ENCODE data around the gene GNAL.

GNAL gene

DNA sequence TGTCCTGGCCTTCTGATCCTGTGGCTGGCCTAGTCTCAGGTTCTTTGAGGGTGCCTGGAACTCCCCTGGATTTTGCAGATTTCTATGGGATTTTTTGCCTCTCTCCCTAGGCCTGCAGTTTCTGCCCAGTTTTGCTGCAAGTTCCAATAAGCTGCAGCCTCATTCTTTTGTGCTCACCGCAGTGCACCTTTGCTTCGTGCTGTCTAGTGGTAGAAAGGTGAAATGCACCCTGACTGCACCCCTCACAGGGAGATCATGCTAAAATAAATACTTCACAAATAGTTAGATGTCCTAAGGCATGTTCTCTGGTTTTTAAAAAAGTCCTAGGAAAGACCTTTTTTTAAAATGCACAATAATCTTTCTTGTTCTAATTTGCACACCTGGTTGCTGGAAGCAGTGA, 72.5 kb downstream of the GNAL start:
- DNase-seq: no peak

DNA sequence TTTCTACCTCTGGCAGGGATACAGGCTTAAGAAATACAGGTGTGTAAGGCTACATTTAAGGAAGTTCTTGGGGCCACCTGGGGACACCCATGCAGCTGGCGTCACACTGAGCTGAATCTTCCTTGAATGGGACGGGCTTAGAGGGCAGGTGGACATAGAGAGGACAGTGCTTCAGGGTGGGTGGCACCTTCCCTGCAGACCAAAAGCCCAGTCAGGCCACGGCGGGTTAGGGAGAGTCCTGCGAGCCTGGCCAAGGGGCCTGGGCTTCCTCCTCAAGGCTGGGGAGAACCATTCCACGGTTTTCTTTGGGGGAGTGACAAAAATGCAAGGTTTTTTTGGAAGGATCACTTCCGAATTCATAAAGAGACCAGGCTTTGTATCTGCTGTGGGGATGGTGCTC, 73.4 kb downstream of the GNAL start:
- no peak for DNase-seq

DNA sequence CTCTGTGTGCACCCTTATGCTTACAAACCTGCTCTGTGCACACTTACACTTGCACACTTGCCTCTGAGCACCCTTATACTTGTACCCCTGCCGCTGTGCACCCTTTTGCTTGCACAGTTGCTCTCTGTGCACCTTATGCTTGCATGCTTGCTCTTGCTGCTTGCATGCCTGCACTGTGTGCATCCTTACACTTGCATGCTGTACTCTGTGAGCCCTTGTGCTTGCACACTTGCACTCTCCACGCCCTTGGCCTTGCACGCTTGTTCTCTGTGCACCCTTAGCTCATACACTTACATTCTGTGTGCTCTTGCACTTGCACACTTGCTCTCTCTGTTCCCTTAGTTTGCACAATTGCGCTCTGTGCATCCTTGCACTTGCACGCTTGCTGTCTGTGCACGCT, 78.3 kb downstream of the GNAL start:
- DNase-seq: no peak

DNA sequence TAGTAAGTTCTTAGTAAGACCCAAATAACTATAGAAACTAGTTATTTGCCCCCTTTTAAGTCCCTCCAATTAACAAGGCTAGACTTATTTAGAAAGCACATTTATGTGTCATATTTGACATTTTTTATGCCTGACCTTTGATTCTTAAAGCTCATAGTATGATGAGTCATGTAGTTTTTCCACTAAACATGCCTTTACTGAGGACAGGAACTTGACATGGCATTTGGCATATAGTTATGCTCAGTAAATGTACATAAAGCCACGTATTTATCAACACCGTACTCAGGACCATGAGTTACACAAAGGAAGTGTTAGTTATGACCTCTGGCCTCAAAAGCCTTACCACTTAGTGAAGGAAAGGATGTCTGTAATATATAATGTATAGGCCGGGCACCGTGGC, 78.9 kb downstream of the GNAL start:
- no peak for DNase-seq

DNA sequence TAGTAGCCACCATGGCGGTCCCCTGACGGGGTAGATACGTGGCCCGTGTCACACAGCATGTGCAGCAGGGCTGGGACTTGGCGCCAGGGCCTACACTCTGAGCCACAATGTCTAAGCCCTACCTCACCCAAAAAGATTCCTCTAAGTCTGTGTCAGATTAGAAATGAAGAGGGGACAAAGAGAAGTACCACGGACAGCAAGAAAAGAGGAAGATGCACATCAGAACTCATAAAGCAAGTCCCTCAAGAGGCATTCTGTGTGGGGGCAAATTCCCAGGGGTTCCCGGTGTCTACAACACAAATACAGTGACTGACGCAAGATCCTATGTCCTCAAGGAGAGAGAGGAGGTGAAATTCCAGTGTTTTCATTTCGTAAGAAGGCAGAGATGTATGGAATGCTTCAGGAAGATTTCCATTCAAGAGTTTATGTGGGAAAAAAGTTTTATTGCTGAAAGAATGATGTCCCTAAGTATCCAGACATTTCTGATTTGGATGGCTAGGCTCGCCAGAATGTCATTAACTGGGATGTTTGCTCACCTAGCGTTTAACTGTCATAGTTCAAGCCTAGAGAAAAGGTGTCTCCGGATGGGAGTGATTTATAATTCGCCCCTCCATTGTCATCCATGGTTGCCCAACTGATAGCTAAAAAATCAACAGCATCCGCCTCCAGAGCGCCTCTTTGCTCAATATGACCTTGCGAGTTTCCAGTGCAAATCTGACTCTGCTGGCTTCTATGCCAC, 86.5 kb downstream of the GNAL start:
- DNase-seq: no peak

DNA sequence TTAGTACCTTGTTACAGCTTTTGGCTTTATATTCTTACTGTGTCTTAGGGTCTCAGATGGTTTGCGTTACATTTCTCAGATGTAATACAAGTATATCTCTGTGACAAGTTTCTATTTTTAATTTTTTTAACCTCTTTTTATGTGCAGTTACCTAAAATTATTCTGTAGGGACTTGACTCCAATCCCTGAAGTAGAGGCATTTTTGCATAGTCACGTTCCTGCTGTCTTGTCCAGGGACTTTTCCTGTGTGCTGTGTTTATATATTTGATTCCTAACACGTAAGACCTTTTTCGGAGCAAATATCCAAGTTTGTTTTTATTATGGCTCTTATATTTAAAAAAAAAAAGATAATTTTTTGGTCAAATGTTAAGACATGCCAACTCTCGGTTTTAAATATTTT, 91.0 kb downstream of the GNAL start:
- no peak for DNase-seq

DNA sequence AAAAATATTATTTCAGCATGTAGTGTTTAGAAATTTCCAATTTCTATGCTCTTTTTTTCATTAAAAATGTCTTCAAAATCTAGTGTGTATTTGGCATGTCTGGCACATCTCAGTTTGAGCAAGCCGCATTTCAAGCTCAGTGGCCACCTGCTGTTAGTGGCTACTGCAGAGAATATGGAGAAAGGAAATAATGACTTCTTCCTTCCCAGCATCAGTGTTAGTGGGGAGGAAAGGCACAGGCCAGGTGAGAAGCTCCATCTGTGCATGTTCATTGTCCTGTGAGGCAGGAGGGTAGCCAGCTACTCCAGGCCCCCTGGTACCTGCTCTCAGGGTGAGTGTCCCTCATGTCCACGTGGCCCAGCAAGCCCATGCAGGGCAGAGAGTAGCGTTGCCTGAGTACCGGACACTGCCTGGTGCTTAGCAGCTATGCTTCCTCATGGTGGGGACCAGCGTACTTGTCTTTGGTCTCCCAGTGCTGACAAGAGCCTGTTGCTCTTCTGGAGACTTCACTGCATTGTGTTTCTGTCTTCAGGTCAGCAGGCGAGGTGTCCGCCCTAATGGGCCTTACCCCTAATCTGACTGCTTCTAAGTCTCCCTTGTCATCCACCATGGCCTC, 94.8 kb downstream of the GNAL start:
- no peak for DNase-seq

DNA sequence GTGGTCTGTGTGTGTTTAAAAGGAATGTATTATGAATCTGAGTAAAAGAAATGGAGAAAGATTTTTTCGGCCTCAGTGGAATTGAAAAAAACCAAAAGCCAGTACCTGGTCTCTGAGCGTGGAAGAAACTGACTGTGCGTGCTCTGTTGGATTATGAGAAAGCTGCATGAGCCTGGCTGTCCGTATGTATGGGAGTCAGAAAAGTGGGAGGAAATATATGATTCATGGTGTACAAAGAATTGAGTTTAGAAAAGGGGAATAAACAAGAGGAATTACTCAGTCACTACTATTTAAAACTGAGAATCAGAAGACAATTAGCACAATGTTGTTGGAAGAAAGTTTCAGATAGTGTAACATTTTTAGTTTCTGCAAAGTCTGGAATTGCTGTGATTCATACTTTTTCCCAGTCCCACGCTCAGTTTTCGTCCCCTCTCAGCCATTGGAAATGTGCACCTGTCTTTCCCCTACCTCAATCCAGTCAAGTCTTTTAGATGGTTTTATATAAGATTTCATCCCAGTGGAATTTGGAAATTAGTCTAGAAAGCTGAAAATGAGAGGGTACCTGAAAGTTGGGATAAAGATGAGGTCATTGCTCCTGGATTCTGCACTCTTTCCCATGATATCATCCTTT, 95.7 kb downstream of the GNAL start:
- peak in 1 of 51 donors; percentile 44 for DNase-seq

DNA sequence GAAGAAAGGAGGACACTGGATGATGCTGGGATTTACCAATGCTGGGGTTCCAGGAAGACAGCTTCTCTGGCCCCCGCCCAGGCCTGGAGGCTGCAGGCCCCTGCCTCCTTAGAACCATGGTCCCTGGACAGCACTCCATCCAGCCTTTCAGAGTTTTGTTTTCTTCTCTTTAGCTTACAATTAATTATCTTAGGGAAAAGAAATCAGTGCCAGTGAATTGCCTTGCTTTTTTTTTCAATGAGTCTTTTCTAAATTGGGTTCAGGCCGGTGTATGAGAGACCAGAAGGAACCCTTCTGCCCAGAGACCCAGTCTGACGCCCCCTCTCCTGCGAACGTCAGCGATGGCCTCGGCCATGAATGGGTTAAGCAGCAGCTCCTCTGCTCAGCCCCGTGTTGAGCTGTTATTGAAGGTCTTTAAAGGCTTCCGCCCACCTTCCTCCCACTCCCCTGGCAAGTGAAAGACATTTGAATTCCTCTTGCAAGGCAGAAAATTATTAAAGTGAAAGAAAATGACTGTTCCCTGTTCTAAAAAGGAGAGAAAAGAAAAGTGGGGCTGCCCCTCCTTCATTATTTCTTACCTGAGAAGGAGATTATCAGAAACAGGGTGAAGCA, 96.5 kb downstream of the GNAL start:
- peak in 3 of 51 donors; percentile 6 to 40 (median 11) for DNase-seq

DNA sequence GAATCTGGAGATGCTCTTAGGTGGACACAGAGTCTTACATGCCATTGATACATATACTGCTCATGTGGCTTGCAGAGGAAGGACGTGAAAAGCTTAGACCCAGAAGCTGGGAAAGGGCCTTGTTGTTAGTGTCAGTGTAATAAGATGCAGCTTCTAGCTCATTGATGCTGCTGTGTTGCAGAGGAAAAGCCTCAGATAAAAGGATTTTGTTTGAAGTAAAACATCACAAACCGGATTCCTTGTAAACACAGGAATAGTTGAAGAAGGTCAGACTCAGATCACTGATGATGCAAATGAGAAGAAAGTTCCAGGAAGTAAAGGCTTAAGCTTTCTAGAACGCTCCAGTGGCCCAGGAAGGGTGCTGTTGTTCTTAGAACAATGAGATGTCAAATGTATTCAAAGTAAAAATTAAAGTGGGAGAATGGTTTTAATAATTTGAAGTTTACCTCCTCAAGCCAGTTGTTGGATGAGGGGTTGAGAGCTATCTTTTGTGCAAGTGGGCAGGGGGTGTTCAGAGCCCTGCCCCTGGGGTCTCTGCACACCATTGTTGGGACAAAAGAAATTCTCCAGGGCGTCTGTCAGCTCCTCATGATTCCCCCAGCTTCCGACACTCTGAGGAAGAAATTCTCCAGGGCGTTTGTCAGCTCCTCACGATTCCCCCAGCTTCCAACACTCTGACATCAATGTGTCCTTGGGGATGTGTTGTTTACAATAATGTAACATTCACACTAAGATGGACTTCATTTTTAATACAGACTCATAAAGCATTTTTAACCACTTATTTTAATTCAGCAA, 100.8 kb downstream of the GNAL start:
- peak in 1 of 51 donors; percentile 16 for DNase-seq

DNA sequence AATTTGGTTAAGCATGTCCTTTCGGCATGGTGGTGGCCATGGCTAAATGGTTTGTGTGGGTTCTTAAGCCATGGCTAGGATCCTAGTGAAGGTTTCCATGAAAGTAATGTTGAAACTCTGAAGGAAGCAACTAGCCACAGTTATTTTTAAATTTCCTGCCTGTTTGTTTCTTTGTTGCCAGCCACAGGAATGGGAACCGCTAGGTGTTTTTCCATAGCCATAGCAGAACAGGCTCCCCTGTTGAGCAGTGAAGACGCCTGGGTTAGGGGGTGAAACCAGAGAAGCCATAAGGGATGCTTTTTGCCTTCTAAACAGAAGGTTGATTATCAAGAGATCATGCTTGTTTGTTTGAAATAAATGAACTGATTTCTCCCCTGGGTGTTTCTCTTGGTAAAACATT, 102.1 kb downstream of the GNAL start:
- no peak for DNase-seq

DNA sequence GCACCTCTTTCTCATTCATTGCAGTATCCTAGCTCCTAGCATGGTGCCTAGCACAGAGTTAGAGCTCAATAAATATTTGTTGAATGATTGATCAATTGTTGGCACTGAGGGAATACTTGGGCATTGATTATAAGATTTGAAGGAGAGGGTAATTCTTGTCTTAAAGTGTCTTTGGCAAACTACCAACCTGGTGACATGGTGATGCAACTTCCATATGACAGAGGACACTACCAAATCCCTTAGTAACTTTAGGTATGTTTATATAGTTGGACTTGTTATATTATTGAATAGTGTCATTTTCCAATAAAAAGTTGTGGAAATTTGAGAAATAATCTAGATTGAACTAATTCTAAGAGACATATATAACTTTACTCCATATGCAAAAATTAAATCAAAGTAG, 103.6 kb downstream of the GNAL start:
- DNase-seq: no peak

DNA sequence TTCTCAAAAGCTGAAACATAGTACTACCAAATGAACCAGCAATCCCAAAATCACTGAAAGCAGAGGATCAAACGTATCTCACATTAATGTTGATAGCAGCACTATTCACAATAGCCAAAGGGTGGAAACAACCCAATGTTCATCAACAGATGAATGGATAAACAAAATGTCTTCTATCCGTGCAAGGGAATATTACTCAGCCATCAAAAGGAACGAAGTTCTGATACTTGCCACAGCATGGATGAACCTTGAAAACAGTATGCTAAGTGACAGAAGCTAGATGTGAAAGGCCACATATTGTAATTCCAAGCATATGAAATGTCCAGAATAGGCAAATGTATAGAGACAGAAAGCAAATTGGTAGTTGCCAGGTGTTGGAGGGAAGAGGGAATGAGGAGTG, 105.1 kb downstream of the GNAL start:
- DNase-seq: no peak

DNA sequence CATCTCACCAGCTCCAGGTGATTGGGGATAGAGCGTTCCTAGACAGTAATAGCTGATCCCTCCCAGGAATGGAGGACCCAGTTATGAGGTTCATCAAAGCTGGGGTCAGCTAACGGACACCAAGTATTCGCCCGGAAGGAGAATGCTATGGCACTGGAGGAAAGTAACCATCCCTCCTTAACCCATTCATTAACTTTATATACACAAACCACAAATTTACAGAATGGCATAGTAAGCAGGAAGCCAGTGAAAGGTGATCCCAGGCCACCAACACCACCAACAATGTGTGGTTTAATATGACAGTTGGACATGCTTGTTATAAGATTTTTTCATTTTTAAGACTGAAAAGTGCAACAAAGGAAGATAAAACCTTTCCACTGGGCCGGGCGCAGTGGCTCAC, 106.9 kb downstream of the GNAL start:
- no peak for DNase-seq

DNA sequence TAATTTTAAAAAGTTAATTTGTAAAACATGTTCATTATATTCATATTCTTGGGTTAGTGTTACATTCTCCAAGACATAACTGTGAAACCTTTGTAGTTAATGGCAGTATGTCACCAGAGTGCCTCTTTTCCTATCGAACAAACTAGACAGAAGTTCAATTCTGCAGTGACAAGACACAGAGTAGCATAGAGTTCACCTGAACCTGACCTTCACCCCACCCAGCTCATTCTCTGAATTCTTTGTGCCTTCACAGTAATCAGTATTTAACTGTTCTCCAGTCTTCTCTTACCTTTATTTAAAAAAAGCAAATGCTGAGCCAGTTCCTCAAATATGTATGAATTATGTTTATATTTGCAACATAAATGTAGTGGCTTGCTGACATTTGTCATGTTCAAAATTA, 109.2 kb downstream of the GNAL start:
- DNase-seq: no peak

DNA sequence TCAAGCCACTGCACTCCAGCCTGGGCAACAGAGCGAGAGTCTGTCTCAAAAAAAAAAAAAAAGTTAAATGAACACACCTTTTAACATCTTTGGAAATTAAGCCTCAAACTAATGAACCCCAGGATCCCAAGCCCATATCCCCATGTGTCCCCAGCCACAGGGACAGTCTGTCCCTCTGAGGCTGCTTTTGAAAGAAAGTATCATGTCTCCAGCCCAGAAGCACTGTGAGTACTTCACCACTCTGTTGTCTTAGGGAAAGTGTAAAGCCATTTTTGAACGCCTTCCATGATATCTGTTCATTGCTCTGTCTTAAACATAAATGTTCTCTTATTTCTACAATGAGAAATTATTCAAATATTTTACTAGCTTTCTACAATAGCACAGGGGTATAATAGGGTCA, 110.0 kb downstream of the GNAL start:
- DNase-seq: no peak

DNA sequence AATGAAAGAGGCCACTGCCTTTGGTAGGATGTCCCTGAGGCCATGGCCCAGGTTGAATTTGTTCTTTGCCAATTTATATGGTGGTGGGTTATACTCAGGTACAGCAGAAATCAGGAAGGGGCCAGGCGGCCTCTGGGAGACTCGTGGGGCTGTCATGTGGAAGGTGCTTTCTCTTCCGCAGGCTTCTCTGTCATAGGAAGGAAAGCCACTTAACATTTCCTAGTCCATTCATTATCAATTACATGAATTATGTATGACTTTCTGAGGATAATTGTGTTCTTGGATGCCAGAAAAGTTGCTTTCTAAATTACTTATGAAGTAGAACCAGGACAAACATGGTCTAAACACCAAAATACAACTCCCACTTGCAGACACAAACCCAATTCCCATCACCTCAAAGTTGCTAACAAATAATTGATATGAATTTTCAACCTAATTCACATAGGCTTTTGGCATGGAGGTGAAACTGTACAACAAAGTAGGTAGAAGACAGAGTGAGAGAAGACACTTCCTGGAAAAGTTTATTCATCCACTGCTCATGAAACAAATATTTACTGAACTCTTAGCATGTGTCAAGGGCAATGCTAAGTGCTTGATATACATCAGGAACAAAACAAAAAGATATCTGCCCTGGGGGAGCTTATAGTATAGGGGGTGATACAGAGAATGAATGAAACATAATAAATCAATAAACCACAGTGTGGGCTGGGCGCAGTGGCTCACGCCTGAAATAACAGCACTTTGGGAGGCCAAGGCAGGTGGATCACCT, 111.7 kb downstream of the GNAL start:
- DNase-seq: no peak

DNA sequence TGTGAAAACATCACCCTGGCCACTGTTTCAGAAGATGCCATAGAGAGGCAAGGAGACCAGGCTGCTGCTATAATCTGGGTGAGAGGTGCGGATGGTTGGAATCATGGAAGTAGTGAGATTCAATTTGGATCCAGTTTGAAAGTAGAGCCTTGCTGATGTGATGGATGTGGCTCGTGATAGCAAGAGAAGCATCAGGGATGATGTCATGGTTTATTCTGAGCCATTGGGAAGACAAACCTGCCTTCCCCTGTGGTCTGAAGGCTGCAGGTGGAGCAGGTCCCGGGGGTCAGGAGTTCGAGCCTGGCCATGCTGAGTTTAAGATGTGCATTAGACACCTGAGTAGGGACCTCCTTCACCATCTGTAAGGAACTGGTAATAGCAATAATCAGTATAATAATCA, 112.5 kb downstream of the GNAL start:
- no peak for DNase-seq

DNA sequence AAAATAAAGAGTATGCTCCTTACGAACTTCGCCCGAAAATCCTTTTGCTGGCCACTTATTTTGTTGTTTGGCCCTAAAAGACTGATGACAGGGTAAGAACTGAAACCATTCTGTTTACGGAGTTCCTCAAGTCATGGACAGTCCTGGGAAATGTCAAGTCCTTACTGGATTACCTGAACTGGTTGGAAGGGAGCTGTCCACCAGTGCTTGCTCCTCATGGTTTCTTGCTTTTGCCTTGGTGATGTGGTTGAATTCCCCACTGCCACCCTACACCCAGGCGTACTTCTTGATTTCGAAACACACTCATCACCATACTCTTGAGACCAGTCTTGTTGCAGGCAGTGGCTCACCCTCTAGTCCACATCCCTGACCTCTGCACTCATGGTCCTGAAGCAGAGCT, 113.1 kb downstream of the GNAL start:
- no peak for DNase-seq

DNA sequence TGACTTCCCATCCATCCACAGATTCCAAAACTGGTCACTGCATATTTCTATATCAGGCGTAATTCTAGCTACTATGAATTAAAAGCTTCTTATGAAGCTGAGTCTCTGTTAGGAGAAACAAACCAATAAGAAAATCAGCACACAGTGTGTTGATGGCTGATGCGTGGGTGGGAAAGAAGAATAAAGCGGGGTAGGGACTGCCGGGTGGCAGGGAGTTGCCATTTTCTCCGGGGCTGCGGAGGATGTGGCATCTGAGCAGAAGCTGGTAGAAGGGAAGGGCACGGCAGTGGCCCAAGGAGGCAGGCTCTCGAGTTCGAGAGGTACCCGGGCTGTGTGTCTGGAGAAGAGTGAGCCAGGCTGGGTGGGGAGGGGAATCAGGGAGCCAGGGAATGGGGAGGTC, 113.5 kb downstream of the GNAL start:
- DNase-seq: no peak

DNA sequence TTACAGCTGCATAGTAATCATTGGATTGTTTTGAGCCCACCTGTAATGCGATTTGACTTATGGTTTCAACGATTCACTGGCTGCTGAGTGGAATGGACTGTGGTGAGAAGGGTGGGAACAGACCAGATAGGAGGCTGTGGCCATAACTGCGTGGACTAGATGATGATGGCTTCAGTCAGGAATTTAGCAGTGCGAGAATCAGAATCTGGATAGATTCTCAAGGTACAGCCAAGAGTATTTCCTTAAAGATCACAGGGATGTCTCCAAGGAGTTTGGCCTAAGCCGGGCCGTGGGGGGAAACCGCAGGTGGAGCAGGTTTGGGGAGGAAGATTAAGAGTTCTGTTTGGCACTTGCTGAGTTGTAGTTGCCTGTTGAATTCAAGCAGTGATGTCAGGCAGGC, 118.2 kb downstream of the GNAL start:
- no peak for DNase-seq

All from hypothalamus (tissue), 51 donors.